ENCODE results near the gene KIF25. TPM values are rescaled to one million over a fixed set of nuclear protein-coding genes. Genes with fewer than 3 reads are reported as not detected.

KIF25 gene
- total RNA-seq, 4 donors from 2014 or later: 0.16 TPM; not detected in 3

DNA sequence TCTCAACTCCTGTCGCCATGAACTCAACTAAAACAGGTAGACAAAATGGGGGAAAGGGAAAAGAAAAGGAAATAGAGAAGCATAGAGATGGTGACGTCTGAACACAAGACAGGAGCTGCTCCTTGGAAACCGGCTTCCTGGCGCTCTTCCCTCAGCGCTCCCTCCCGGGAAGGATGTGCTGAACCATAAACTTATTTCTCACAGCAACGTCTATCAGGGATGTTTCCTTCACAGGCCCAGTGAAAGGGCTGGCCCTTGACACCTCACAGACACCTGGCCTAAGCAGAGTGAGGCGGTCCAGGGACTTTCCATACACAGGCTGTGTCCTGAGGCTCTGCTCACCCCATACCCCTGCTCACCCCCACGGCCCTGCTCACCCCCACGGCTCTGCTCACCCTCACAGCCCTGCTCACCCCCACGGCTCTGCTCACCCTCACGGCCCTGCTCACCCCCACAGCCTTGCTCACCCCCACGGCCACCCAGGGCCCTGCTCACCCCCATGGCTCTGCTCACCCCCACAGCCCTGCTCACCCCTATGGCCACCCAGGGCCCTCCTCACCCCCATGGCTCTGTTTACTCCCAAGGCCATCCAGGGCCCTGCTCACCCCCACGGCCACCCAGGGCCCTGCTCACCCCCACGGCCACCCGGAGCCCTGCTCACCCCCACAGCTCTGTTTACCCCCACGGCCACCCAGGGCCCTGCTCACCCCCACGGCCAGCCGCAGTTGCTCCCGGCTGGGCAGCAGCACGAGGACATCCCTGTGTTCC is 80.9 kb downstream of the KIF25 start:
- TF ChIP-seq EP300 (IDR thresholded peaks at IDR 0.05) (no peak), POLR2AphosphoS5 (IDR thresholded peaks at IDR 0.05) (no peak), POLR2A (IDR thresholded peaks at IDR 0.05) (no peak), CTCF (IDR thresholded peaks at IDR 0.05) (no peak)
- H3K9me3 ChIP-seq: no peaks in the 10 kb centered on the region
- no peak for ATAC-seq
- no peaks in the 10 kb centered on the region for H3K36me3 ChIP-seq
- no peak overlapping the region for H3K4me3 ChIP-seq
- H3K27ac ChIP-seq: no peak overlapping the region
- H3K4me1 ChIP-seq: peaks cover 0 to 16% (median 0%) of the 10 kb centered on the region in 3 donors
- peaks cover 6% of the 10 kb centered on the region for H3K27me3 ChIP-seq
- 33 to 43% methylated on average over 1 to 7 of the region's 21 CpGs for WGBS, 2 donors (ENCODE audit: low coverage in 1 of 2)

- Histone ChIP-seq H3K27ac (no peak within 1 kb of the TSS), H3K36me3 (no peaks in the 10 kb centered on the region), H3K4me1 (peaks cover 0 to 16% (median 0%) of the 10 kb centered on the region in 3 donors), H3K9me3 (no peaks in the 10 kb centered on the region), H3K4me3 (no peak within 1 kb of the TSS), H3K27me3 (peaks cover 4% of the 10 kb centered on the region)
- ATAC-seq: no peak
- TF ChIP-seq EP300 (IDR thresholded peaks at IDR 0.05): no peak
- no CpG with 5 or more reads among the region's 21 CpGs for WGBS, 2 donors (ENCODE audit: low coverage in 1 of 2)
Observed at GRCh38 chr6:168078943-168079405, 81.5 kb downstream of the KIF25 start, which contains the start of gene FRMD1. FRMD1 (minus strand) TSS chr6:168079212; CDS start chr6:168079094, 118 bp downstream.

DNA sequence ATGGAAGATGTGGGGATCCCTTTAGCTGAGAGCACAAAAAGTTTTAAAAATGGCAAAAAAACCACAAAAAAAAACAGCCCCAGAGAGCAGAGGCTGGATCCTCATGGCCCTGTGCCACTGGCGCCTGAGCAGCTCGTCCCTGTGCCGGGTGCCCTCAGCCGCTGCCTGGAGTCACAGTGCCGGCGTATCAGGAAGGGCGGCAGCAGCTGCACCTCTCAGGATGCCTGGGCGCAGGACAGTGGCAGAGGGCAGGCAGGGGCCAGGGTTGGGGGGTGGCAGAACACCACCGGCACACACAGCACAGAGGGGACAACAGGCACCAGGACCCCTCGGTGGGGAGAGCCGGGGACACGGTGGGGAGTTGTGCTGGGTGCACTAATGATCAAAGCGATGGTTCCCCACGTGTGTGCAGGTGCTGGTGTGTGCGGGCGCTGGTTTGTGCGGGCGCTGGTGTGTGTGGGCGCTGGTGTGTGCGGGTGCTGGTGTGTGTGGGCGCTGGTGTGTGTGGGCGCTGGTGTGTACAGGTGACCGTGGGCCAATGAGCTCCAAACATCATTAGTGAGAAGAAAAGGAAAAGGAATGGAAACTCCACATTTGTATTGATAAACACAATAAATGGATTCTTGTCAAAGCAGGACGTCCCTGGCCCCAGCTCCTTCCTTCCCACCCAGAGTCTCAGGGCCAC is 83.1 kb downstream of the KIF25 start:
- Histone ChIP-seq H3K27ac (no peak overlapping the region), H3K36me3 (no peaks in the 10 kb centered on the region), H3K27me3 (peaks cover 4% of the 10 kb centered on the region), H3K4me1 (peaks cover 0 to 16% (median 0%) of the 10 kb centered on the region in 3 donors), H3K4me3 (no peak overlapping the region), H3K9me3 (no peaks in the 10 kb centered on the region)
- 79 to 95% methylated on average over 4 to 7 of the region's 24 CpGs for WGBS, 2 donors (ENCODE audit: low coverage in 1 of 2)
- TF ChIP-seq EP300 (IDR thresholded peaks at IDR 0.05): no peak
- TF ChIP-seq POLR2A (IDR thresholded peaks at IDR 0.05): no peak
- no peak for TF ChIP-seq CTCF (IDR thresholded peaks at IDR 0.05)
- no peak for TF ChIP-seq POLR2AphosphoS5 (IDR thresholded peaks at IDR 0.05)
- ATAC-seq: no peak

- no peak for ATAC-seq
- Histone ChIP-seq H3K9me3 (no peaks in the 10 kb centered on the region), H3K27me3 (peaks cover 4% of the 10 kb centered on the region), H3K4me1 (peaks cover 0 to 16% (median 0%) of the 10 kb centered on the region in 3 donors), H3K4me3 (no peak overlapping the region), H3K36me3 (no peaks in the 10 kb centered on the region), H3K27ac (no peak overlapping the region)
- 80 to 89% methylated on average over 1 to 15 of the region's 26 CpGs for WGBS, 2 donors (ENCODE audit: low coverage in 1 of 2)
- no peak for TF ChIP-seq EP300 (IDR thresholded peaks at IDR 0.05)
- no peak for TF ChIP-seq POLR2AphosphoS5 (IDR thresholded peaks at IDR 0.05)
- TF ChIP-seq CTCF (IDR thresholded peaks at IDR 0.05): no peak
- no peak for TF ChIP-seq POLR2A (IDR thresholded peaks at IDR 0.05)
Observed at GRCh38 chr6:168081858-168082546, 84.5 kb downstream of the KIF25 start.

- H3K9me3 ChIP-seq: no peaks in the 10 kb centered on the region
- H3K36me3 ChIP-seq: no peaks in the 10 kb centered on the region
- no peak for ATAC-seq
- 20 to 56% methylated on average over 1 to 5 of the region's 17 CpGs for WGBS, 2 donors (ENCODE audit: low coverage in 1 of 2)
- TF ChIP-seq POLR2A (IDR thresholded peaks at IDR 0.05): no peak
- no peak for TF ChIP-seq POLR2AphosphoS5 (IDR thresholded peaks at IDR 0.05)
- TF ChIP-seq EP300 (IDR thresholded peaks at IDR 0.05): no peak
- H3K4me1 ChIP-seq: peaks cover 0 to 22% (median 3%) of the 10 kb centered on the region in 3 donors
- no peak overlapping the region for H3K27ac ChIP-seq
- H3K27me3 ChIP-seq: peaks cover 4% of the 10 kb centered on the region
- no peak overlapping the region for H3K4me3 ChIP-seq
Observed at GRCh38 chr6:168082860-168083513, 85.5 kb downstream of the KIF25 start.
